NCI-H146 treated with DMSO at 0.1 percent for 48 hours (cell line): ENCODE measurements around the gene KIRREL3.

Experiments used
- DNase-seq: peaks from one replicate; lab custom pipeline; 2025; ENCODE audit not compliant: unreplicated experiment; lab: John Stamatoyannopoulos, UW

The KIRREL3 gene

DNA sequence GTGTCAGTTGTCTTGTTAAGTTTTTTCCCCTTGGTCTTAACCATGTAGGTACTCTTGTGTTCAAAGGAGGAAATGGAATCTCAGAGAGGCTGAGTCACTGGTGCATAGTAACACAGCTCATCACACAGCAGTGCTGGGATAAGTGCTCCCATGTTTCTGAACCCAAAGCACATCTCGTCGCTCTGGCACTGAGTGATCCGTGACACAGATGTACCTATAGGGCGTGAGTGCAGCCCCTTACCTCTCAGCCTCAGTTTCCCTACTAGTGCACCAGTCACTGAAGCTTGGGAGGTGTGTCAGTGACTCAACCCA is 411.1 kb downstream of the KIRREL3 start:
- no peak for DNase-seq

DNA sequence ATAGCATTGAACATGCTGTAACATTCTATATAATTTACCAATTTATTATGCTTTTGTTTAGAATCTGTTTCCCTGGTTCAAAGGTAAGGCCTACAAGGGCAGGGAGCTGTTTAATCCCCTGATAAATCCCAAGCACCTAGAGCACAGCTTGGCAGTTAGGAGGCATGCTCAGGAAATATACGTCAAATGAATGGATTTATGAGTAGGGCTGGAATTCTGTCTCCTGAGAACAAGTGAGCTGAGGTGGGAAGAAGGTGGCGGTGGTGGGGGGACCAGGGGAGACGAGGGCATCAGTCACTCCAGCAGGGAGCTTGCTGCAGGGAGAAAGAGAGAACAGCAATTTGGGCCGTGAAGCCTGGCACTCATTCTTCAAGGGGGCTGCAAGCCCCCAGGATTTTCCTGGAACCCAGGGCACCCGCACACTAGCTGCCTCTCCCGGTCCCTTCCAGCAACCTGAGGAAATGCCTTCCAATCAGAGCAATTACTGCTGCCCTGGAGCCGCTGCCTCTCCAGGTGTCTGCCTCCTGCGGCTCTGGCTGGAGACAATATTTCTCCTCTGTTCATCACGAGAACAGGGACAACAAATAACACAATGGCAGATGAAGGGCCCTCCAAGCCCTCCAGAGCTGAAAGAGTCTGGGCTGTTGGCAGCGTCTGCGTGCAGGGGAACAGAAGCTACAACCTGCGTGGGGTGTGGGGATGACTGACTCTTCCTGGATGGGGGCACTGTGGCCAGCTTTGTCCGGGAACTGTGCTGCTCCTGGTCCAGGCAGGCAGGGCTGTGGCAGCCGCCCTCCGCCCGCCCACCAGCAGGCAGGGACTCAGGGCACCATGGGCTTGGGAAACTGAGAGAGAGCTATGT is 411.7 kb downstream of the KIRREL3 start:
- peak; percentile 61 for DNase-seq

DNA sequence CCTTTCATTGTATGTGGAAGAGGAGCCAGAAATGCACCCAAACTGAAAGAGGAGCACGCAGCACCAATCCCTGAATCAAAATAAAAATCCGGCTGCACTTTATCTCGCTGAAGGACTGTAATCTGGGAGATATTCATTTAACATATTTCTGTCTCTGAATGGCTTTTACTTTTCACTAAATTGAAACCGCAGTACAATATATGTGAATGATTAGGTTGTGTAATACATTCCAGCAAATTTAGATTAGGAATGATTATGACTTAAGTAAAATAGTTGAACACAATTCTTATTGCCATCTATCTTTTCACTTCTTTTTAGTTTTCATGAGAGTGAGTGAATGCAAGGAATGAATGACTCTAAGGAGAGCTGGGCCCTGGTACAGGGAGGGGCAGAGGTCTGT is 413.0 kb downstream of the KIRREL3 start:
- no peak for DNase-seq

DNA sequence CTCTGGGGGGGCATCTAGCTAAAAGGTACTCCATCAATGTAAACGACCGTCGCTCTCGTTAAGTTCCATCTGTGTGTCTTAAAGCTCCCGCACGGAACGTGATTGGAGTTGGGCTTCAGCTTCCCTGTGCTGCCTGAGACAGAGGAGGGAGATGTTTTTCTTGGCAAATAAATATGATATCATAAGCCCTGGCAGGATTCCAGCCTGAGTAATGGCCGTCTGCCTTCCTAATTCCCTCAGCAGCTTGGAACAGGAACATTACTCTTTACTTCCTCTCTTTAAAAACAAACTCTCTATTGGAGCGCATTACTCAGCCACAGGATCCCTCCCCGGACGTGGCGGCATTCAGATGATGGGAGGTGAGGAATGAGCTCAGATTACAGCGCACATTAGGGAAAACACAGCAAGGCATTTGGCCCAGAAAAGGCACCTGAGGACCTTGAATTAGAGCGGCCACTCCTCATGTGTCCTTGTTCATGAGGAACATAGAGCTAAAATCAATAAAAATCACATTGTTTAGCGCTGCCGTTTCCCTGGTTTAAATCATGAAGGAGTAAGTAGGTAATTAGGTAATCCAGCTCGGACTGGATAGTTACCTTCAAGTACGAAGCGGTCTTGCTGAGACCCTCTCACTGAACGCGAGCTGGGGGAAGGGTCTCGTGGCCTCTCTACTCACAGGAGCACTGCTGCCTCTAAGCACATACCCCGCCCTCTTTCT is 414.6 kb downstream of the KIRREL3 start:
- peak; percentile 69 for DNase-seq

DNA sequence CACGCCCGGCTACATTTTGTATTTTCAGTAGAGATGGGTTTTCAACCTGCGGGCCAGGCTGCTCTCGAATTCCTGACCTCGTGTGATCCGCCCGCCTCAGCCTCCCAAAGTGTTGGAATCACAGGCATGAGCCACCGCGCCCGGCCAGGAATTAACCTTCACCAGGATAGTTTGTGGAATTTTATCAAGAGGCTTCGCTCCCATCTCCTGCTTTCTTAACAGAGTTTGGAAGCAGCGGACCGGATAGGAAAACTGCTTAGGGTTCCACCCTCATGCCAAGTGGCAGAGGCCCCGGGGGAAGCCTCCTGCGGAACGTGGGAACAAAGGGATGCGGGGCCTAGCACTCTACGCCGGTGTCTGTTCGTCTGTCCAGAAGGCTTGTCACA is 415.2 kb downstream of the KIRREL3 start:
- no peak for DNase-seq

DNA sequence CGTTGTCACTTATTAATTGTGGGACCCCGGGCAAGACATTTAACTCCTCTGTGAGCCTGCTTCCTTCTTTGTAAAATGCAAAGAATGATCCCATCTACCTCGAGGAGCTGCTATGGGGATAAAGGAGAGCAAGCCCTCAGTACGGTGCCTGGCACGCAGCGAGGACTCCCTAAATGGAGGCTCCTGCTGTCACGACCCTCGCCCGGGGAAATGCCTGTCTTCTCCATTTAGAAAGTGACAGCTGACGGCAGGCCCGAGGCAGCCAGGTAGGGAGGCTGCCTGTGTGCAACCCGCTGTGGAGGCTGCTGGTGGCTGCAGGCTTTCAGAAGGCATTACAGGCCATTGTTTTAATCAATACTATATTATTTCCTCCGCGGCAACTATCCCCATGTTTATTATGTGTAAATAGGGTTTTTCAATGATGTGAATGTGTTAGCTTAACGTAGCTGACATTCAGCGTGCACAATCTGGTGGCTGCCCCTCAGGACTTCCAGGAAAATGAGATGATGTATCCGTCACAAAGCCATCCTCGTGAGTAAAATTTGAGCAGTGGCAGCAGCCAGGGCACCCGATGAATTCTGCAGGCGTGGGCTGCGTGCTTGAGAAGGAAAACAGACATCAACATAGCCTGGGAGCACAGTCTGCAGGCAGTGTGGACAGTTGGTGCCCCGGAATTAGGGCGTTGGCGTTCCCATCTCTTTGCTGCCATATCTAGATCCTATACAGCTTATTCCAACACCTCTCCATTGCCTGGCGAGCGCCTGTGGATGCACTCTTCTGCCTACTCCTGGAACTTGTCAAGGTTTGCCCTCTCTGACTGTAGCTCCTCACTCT is 416.8 kb downstream of the KIRREL3 start:
- no peak for DNase-seq

GRCh38 chr11:126583101-126583500 is 417.5 kb downstream of the KIRREL3 start:
- DNase-seq = no peak

DNA sequence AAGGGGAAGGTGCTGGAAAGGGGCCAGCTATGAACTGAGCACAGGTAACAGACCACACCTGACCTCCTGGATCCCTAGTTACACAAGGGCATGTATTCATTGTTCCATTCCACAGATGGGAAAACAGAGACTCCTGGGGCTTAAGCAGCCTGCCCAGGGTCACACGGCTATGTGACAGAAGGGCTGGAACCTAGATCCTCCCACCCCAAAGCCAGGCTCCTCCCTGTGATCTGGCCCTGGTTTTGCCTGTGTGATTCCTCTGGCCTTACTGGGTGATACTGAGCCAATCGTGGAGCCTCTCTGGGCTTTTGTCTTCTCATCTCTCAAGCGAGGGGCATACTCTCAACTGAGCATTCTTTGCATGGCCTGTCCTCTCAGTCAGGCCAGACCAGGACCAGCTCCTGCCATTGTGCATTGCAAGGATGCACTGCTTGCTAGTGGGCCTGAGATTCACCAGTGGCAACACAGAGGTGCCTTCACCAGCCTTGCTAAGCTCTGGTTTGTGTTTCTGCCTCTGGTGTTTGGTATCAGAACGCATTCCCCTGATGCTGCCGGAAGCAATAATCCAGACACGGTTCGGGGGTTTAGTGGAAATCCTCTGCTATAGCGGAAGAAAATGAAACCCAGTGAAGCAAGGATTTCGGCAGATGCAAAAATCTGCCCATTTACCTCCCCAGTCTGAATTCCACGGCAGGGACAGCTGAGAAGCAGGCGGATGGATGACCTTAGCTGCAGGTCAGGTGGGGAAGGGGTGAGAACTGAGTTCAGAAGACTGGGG is 418.5 kb downstream of the KIRREL3 start:
- DNase-seq = no peak

DNA sequence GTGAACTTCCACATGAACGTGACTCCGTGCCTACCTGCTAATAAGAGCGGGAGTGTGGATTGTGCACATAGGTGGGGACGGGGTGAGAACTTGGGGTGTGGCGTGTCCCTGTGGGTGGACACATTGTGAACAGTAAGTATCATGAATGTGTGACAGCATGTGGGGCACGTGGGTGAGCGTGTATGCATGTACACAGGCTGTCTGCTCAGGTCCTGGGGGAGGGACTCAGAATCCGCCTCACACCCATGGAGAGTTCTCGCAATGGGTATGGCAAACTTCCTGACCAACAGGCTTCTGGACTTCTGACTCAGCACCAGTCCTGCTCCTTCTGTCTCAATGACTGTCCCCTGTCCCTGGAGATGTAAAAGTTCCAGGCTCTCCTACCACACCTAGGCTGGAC is 422.1 kb downstream of the KIRREL3 start:
- DNase-seq = no peak

- no peak for DNase-seq
Observed at GRCh38 chr11:126578021-126578420, 422.5 kb downstream of the KIRREL3 start.

DNA sequence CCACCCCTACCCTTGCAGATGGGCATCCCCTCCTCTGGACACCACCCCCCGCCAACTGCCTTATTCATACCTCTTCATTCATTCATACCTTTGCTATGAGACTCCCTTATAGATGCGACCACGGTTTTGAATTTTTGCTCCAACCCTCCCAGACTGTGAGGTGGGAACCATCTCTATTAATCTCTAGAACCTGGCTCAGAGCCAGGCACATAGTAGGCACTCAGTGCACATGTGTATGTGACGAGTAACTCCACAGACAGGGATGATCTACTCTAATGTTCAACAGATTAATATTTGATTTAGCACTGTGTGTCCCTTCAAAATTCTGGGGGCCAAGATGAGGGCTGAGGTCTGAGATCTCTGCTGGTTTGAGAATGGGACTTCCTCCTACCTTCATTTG is 424.7 kb downstream of the KIRREL3 start:
- no peak for DNase-seq

GRCh38 chr11:126573325-126573978 is 427.1 kb downstream of the KIRREL3 start:
- peak; percentile 69 for DNase-seq

DNA sequence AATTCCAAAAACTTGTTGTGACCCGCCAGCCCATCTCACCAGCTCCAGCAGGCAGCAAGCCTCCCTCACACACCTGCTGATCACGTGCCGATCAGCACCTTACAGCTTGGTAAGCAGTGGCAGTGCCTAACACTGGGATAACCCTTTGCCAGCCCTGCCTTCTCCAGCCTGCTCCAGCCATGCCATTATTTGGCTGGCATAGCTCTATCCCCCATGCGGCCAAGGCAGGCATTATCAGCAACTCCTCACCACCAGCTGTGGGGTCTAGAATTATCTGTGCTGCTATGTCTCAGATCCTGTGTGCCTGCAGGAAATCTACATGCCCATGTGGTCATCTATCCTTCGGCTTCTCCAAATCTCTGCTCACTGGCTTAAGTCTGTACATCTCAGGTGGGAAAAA is 430.1 kb downstream of the KIRREL3 start:
- DNase-seq = no peak

DNA sequence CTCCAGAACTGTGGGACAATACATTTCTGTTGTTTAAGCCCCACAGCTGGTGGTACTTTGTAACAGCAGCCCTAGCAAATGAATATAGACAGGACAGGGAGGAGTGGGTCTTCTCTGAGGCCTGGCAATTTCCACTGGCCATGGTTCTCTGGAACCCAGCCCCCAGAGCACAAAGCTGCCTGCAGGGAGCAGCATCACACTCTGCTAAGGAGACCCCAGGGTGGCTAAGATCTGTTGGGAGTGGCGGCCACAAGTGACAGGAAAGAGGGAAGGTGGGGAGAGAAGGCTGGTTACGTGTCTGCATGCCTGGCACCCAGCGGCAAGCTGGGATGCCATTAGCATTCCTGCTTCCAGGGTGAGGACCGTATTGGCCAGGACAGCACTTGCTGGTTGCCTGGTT is 433.2 kb downstream of the KIRREL3 start:
- DNase-seq = no peak

- DNase-seq = no peak
Observed at GRCh38 chr11:126564566-126564965, 436.0 kb downstream of the KIRREL3 start.

DNA sequence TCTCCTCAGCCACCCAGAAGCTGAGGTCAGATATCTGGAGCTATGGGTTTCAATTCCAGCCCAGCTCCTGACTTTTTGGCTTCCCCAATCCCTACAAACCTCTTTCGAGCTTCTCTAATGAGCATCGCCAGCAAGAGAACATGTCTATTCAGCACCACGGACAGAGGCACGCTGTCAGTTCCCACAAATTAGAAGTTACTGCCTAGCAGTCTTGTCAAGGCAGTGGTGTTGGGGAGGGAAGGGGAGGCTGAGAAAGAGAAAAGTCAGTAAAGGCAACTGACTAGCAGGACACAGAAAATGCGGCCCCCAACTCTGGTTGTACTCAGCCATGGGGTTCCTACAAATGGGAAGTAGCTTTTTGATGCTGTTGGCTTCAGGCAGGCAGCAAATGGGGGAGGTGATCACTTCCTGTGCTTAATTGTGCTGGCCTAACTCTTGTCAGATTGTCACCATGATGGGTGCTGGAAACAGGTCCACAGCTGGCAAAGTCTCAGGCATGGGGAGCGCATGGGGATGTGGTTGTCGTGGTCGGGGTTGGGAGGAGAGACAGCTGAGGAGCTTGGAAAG is 439.2 kb downstream of the KIRREL3 start:
- DNase-seq = no peak

DNA sequence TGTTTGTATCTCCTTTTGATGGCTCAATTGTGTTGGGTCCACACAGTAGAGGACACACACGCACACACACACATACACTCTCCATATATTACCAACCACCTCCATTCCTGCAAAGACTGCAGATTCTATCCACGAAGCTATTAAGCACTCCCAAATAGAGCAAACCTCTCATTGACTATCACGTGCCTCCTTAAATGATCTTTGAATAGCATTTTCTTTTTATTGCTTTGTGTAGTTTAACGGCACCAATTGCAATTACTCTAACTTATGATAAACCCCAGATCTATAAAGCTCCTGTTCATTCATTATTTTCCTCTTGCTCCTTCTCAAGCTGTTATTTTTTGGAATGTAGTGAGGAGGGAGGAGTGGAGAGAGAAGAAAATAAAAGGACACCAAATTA is 440.3 kb downstream of the KIRREL3 start:
- DNase-seq = no peak

GRCh38 chr11:126548581-126549550 is 451.7 kb downstream of the KIRREL3 start:
- no peak for DNase-seq

DNA sequence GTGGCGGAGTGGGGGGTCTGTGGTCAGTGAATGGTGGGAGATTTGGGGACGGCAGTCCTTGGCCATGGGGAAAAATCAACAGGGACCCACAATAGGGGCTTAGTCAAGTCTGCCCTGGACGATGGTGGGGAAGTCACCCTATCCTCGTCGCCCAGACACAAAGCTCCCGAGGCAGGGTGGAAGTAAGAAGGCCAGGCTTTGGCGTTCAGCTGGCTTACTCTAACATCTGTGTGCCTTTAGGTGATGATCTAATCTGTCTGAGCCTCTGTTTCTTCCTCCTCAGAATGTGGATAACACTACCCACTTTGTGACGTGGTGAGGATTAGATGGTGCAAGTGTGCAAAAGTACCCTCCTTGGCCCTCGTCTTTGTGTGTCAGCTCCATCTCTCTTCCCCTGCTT is 452.9 kb downstream of the KIRREL3 start:
- no peak for DNase-seq
